ENCODE measurements around the gene RNASEH1.

Gene RNASEH1

DNA sequence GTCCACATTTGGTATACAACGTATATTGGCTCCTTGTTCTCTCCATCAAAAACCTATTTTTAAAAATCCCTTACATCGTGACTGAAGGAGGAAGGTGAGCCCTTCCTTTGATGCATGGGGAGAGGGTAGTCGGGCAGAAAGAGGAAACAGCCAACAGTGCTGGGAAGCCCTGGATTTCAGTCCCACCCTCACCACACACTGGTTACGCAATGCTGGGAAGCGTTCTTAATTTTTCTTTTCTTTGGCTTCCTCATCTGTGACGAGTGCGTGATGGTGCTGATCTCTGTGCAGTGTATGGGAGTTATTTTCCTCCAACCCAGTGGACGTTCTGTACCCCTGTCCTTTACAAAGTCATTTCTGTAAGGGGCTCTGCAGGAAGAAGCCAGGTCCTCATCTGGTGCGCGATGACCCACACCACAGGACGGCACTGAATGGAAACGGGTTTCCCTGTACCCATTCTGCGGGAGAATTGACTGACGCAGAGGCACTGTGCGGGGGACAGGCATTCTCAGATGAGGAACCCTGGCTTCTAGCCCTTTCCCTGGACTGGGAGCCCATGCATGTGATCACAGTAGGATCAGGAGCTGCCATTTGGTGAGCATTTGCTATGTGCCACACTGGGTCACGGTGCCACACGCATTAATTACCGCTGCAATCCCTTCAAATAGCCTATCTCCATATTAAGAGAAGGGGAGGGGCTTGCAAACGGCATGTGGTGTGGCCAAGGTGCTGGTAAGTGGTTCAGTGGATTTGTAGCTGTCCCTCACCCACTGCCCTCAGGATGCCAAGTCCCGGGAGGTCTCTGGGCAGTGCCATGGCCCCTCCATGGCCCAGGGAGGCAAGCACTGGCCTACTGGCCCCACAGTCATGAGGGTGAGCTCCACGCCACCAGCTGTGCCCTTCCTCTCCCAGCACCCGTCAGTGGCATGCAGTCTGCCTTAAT lies 41.0 kb upstream of the RNASEH1 start:
- Histone ChIP-seq H3K36me3 (ENCODE audit: insufficient read depth, low read length) (no peaks in the 10 kb centered on the region), H3K4me1 (ENCODE audit: insufficient read depth, low read length) (no peaks in the 10 kb centered on the region), H3K9me3 (ENCODE audit: low read length) (no peaks in the 10 kb centered on the region), H2AFZ (ENCODE audit: low read depth, low read length) (no peak overlapping the region), H3K27me3 (ENCODE audit: insufficient read depth, low read length) (no peaks in the 10 kb centered on the region), H3K4me3 (ENCODE audit: low read length) (no peak overlapping the region)

DNA sequence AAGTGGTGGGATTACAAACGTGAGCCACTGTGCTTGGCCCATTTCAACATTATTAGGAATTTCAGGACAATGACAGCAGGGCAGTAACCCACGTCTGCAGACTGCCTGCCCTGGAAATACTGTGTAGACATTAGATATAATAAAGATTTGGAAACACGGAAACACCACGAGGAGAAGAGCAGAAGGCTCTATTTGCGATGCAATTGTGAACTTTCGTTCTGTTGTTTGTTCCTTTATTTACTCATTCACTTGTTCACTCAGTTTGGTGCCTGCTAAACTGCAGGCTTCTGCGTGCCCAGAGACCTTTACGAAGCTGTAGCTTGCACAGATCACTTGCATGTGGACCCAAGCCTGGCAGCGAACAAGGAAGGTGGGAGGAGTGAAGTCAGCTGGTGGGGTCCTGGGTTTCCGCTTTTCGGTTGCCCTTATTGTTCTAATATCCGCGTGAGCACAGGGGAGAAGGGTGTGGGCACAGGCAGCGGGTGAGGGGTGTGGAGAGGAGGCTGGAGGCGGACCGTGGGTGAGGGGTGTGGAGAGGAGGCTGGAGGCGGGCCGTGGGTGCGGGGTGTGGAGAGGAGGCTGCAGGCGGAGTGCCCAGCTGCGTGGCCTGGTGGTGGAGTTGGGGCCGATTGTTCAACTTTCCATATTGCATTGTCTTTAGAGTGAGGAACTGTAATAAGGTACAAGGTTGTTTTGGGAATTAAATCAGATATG lies 40.2 kb upstream of the RNASEH1 start:
- Histone ChIP-seq H3K27me3 (ENCODE audit: insufficient read depth, low read length) (no peaks in the 10 kb centered on the region), H3K9me3 (ENCODE audit: low read length) (no peaks in the 10 kb centered on the region), H3K4me1 (ENCODE audit: insufficient read depth, low read length) (no peaks in the 10 kb centered on the region), H3K36me3 (ENCODE audit: insufficient read depth, low read length) (no peaks in the 10 kb centered on the region), H3K4me3 (ENCODE audit: low read length) (no peak overlapping the region), H2AFZ (ENCODE audit: low read depth, low read length) (no peak overlapping the region)

DNA sequence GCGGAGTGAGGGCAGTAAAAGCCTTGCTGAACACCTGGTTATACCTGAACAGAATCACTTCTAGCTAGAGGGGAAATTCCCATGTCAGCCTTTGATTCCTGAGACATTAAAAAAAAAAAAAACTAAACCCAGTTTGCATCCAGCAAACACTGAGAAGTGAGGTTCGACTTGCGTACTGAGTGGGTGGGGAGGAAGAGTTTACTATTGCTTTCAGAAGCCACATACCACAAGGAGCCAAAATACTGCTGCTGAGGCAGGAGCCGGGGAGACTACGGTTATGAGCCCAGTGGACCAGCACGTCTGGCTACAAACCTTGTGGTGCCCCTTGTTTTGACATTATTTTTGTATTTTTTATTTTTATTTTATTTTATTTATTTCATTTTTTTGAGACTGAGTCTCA lies 39.4 kb upstream of the RNASEH1 start:
- no peak overlapping the region for H3K4me3 ChIP-seq (ENCODE audit: low read length)
- no peaks in the 10 kb centered on the region for H3K36me3 ChIP-seq (ENCODE audit: insufficient read depth, low read length)
- no peaks in the 10 kb centered on the region for H3K9me3 ChIP-seq (ENCODE audit: low read length)
- H3K27me3 ChIP-seq (ENCODE audit: insufficient read depth, low read length): no peaks in the 10 kb centered on the region
- H3K4me1 ChIP-seq (ENCODE audit: insufficient read depth, low read length): no peaks in the 10 kb centered on the region
- H2AFZ ChIP-seq (ENCODE audit: low read depth, low read length): no peak overlapping the region

DNA sequence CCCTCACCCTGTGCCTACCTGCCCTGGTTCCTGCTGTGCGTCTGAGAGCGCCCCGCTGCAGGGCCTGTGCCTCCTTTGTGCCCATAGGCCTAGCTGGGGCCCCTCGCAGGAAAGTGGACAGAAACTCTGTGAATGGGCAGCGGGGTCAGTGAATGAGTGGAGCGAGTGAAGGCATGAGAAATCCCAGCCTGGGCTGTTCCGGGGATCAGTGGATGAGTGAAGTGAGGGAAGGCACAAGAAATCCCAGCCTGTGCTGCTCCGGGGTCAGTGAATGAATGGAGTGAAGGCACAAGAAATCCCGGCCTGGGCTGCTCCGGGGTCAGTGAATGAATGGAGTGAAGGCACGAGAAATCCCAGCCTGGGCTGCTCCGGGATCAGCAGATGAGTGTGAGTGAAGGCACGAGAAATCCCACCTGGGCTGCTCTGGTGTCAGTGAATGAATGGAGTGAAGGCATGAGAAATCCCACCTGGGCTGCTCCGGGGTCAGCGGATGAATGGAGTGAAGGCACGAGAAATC lies 38.8 kb upstream of the RNASEH1 start:
- Histone ChIP-seq H3K4me3 (ENCODE audit: low read length) (no peak overlapping the region), H3K9me3 (ENCODE audit: low read length) (no peaks in the 10 kb centered on the region), H2AFZ (ENCODE audit: low read depth, low read length) (no peak overlapping the region), H3K4me1 (ENCODE audit: insufficient read depth, low read length) (no peaks in the 10 kb centered on the region), H3K27me3 (ENCODE audit: insufficient read depth, low read length) (no peaks in the 10 kb centered on the region), H3K36me3 (ENCODE audit: insufficient read depth, low read length) (no peaks in the 10 kb centered on the region)

DNA sequence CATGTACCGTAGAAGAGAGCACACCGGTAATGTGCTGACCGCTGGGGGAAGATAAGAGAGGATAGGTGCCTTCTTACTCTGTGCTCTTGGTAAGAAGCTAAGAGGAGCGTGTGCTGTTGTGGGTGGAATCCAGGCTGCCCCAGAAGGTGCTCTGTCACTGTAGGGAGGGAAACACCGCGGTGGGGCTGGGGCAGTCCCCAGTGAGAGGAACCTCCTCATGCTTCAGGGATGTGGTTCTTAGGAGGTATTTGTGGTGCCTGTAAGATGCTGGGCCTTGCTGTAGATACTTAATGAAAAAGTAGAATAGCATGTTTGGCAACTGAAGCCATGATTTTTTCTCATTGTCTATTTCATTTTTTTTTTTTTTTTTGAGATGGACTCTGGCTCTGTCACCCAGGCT lies 37.9 kb upstream of the RNASEH1 start:
- Histone ChIP-seq H3K4me1 (ENCODE audit: insufficient read depth, low read length) (no peaks in the 10 kb centered on the region), H3K27me3 (ENCODE audit: insufficient read depth, low read length) (no peaks in the 10 kb centered on the region), H3K4me3 (ENCODE audit: low read length) (no peak overlapping the region), H3K36me3 (ENCODE audit: insufficient read depth, low read length) (no peaks in the 10 kb centered on the region), H3K9me3 (ENCODE audit: low read length) (no peaks in the 10 kb centered on the region), H2AFZ (ENCODE audit: low read depth, low read length) (no peak overlapping the region)

DNA sequence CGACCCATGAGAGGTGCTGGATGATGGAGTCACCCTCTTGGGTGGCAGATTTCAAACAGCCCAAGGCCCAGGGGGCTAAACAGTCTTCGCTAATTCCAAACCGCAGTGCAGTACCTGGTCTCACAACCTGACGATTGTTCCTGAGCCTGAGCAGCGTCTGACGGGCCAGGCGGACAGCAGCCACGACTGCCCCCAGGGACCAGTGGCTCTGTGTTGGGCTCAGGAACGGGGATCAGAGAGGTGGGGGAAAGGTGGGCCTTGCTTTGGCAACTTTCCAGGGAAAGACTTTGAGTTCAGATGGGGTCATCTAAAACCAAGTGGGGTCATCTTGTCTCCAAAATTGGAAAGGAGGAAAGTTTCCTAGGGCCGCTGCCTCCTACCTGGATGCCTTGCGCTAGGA lies 37.3 kb upstream of the RNASEH1 start:
- no peak overlapping the region for H2AFZ ChIP-seq (ENCODE audit: low read depth, low read length)
- H3K9me3 ChIP-seq (ENCODE audit: low read length): no peaks in the 10 kb centered on the region
- no peak overlapping the region for H3K4me3 ChIP-seq (ENCODE audit: low read length)
- no peaks in the 10 kb centered on the region for H3K36me3 ChIP-seq (ENCODE audit: insufficient read depth, low read length)
- no peaks in the 10 kb centered on the region for H3K4me1 ChIP-seq (ENCODE audit: insufficient read depth, low read length)
- H3K27me3 ChIP-seq (ENCODE audit: insufficient read depth, low read length): no peaks in the 10 kb centered on the region

DNA sequence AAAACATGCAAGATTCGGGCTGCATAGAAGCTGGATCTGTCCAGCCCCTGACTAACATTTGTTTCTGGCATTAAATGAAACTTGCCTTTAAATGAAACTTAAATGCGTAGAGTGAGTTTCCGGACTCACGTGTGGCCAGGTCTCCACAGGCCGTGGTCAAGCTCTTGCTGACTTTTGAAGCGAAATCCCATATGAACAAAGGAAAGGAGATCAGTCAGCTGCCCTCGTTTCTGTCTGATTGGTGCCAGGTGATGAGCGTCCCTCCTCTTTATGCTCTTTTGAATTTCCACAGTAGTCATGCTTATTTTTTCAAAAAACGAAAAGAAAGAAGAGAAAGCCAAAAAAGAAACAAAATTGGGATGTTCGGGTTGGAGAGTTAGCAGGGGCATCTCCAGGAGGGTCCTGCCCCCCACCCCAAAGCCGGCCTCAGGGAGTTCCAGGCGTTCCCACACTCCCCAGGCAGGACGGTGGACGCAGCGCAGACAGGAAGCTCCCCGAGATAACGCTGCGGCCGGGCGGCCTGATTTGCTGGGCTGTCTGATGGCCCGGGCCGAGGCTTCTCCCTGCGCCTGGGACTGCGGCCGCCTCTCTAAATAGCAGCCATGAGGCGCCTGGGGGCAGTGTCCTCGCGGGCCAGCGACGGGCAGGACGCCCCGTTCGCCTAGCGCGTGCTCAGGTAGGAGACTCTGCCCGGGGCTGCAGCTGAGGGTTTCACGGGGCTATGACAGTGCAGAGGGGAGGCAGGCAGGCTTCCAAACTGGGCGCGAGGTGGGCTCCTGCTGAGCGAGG lies 36.6 kb upstream of the RNASEH1 start, which contains the start of gene COLEC11:
Gene COLEC11, plus strand, starts transcription at position 620 of the 789 bp plus-strand sequence. CDS start 9,229 bp downstream, outside the sequence.
- no peaks in the 10 kb centered on the region for H3K9me3 ChIP-seq (ENCODE audit: low read length)
- H3K4me3 ChIP-seq (ENCODE audit: low read length): no peak within 1 kb of the TSS
- no peaks in the 10 kb centered on the region for H3K27me3 ChIP-seq (ENCODE audit: insufficient read depth, low read length)
- H3K36me3 ChIP-seq (ENCODE audit: insufficient read depth, low read length): no peaks in the 10 kb centered on the region
- H2AFZ ChIP-seq (ENCODE audit: low read depth, low read length): no peak within 1 kb of the TSS
- no peaks in the 10 kb centered on the region for H3K4me1 ChIP-seq (ENCODE audit: insufficient read depth, low read length)

DNA sequence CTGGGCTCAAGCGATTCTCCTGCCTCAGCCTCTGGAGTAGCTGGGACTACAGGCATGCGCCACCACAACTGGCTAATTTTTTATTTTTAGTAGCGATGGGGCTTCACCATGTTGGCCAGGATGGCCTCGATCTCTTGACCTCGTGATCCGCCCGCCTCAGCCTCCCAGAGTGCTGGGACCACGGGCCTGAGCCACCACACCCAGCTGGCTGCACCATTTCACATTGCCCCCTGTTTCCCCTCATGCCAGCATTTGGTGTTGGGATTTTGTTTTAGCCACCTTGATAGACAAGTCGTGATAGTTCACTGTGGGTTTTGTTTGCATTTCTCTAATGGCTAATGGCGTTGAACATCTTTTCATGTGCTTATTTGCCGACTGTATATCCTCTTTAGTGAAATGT lies 31.0 kb upstream of the RNASEH1 start:
- H3K36me3 ChIP-seq (ENCODE audit: insufficient read depth, low read length): peaks cover 9% of the 10 kb centered on the region
- no peaks in the 10 kb centered on the region for H3K4me1 ChIP-seq (ENCODE audit: insufficient read depth, low read length)
- no peaks in the 10 kb centered on the region for H3K27me3 ChIP-seq (ENCODE audit: insufficient read depth, low read length)
- no peak overlapping the region for H3K4me3 ChIP-seq (ENCODE audit: low read length)
- no peaks in the 10 kb centered on the region for H3K9me3 ChIP-seq (ENCODE audit: low read length)
- no peak overlapping the region for H2AFZ ChIP-seq (ENCODE audit: low read depth, low read length)

DNA sequence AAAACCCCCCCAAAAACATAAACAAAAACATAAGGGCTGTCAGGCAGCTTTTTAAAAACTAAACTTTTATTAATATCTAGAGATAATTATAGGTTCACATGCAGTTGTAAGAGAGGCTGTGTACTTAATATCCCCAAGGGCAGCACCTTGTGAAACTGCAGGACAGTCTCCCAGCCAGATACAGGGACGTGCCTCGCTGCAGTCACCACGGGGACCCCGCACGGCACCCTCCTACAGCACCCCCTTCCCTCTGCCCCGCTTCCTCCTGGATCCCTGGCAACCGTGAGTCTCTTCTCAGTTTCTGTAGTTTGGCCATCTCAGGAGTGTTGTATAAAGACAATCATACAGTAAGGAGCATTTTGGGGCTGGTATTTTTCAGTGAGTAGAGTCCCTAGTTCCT lies 30.0 kb upstream of the RNASEH1 start:
- peaks cover 18% of the 10 kb centered on the region for H3K36me3 ChIP-seq (ENCODE audit: insufficient read depth, low read length)
- H3K4me3 ChIP-seq (ENCODE audit: low read length): no peak overlapping the region
- no peak overlapping the region for H2AFZ ChIP-seq (ENCODE audit: low read depth, low read length)
- no peaks in the 10 kb centered on the region for H3K27me3 ChIP-seq (ENCODE audit: insufficient read depth, low read length)
- no peaks in the 10 kb centered on the region for H3K4me1 ChIP-seq (ENCODE audit: insufficient read depth, low read length)
- no peaks in the 10 kb centered on the region for H3K9me3 ChIP-seq (ENCODE audit: low read length)

DNA sequence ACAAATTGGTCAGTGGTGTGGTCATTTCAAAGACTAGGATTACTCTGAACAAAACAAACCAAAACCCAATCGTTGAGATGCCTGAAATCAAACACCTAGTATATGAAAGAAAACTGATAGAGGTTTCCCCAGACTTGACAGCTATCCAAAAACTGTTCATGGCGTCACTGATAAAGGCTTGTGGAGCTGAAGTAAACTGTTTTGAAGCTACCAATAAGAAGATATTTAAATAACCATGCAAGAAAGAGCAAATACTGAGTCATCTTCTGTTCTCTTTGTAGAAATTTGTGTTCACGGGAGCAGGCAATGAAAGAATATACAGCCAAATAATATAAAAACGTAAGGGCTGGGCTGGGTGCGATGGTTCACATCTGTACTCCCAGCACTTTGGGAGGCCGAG lies 29.3 kb upstream of the RNASEH1 start:
- Histone ChIP-seq H2AFZ (ENCODE audit: low read depth, low read length) (no peak overlapping the region), H3K4me1 (ENCODE audit: insufficient read depth, low read length) (no peaks in the 10 kb centered on the region), H3K9me3 (ENCODE audit: low read length) (no peaks in the 10 kb centered on the region), H3K4me3 (ENCODE audit: low read length) (no peak overlapping the region), H3K27me3 (ENCODE audit: insufficient read depth, low read length) (no peaks in the 10 kb centered on the region), H3K36me3 (ENCODE audit: insufficient read depth, low read length) (peaks cover 24% of the 10 kb centered on the region)

DNA sequence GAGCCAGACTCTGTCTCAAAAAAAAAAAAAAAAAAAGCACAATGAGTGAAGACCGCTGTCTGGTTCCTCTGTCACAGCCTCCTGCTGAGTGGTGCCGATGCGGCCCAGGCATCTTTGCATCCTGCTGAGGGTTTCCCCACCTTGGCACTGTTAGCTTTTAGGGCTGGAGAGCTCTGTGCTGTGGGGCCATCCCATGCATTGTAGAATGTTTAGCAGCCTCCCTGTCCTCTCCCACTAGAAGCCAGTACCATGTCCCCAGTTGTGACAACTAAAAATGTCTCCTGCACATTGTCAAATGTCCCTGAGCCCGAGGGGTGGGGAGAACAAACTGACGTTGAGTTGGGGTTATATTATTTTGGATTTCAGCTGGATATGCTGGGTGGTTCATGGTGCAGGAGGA lies 28.9 kb upstream of the RNASEH1 start:
- H3K36me3 ChIP-seq (ENCODE audit: insufficient read depth, low read length): peaks cover 26% of the 10 kb centered on the region
- H3K4me3 ChIP-seq (ENCODE audit: low read length): no peak overlapping the region
- no peak overlapping the region for H2AFZ ChIP-seq (ENCODE audit: low read depth, low read length)
- no peaks in the 10 kb centered on the region for H3K9me3 ChIP-seq (ENCODE audit: low read length)
- no peaks in the 10 kb centered on the region for H3K27me3 ChIP-seq (ENCODE audit: insufficient read depth, low read length)
- no peaks in the 10 kb centered on the region for H3K4me1 ChIP-seq (ENCODE audit: insufficient read depth, low read length)

DNA sequence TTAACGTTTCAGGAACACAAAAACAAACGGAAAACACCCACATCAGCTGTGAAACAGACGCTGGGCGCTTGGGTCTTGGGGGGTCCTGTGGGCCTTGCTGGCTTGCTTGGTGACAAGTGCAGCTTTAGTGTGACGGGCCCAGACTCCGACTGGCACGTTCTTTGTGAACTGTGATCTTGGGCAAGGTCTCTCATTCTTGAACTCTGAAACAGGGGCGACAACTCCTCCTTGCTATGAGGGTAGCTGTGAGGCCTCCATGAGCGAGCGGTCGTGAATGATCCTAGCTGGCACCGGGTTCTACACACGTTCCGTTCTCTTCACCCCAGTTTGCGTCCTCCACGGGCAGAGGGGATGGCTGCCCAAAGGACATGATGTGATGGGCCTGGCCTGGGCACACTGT lies 28.1 kb upstream of the RNASEH1 start:
- H3K4me1 ChIP-seq (ENCODE audit: insufficient read depth, low read length): no peaks in the 10 kb centered on the region
- no peak overlapping the region for H3K4me3 ChIP-seq (ENCODE audit: low read length)
- H3K9me3 ChIP-seq (ENCODE audit: low read length): no peaks in the 10 kb centered on the region
- H3K27me3 ChIP-seq (ENCODE audit: insufficient read depth, low read length): no peaks in the 10 kb centered on the region
- H3K36me3 ChIP-seq (ENCODE audit: insufficient read depth, low read length): peaks cover 34% of the 10 kb centered on the region
- no peak overlapping the region for H2AFZ ChIP-seq (ENCODE audit: low read depth, low read length)
